Uterus (tissue), 4 donors: Measurements from ENCODE around the gene FLRT1. TPM values are rescaled to one million over a fixed set of nuclear protein-coding genes. Genes with fewer than 3 reads are reported as not detected.

Experiments
- DNase-seq, 2 donors: peaks; one replicate each; pipeline ENCODE4 v3.0.0-alpha.2; 2019 to 2020
- H3K27ac ChIP-seq, 2 donors: fragments of 200-600 bp; sonication (generic); 1 replicate in 1 of 2; 2 replicates in 1 of 2; pipeline ENCODE4 v1.5.1; 2016 to 2018
- H3K27me3 ChIP-seq, 2 donors: fragments of 200-600 bp; sonication (generic); one replicate each; pipeline ENCODE4 v1.5.1; 2018 to 2019; ENCODE audit warnings: control low read depth in 1 of 2
- H3K36me3 ChIP-seq, 2 donors: fragments of 200-600 bp; sonication (generic); one replicate each; pipeline ENCODE4 v1.5.1; 2019; ENCODE audit warnings: control low read depth in 1 of 2
- H3K4me1 ChIP-seq, 2 donors: fragments of 200-600 bp; sonication (generic); one replicate each; pipeline ENCODE4 v1.5.1; 2018 to 2019; ENCODE audit warnings: control low read depth in 1 of 2
- H3K4me3 ChIP-seq, 2 donors: fragments of 200-600 bp; sonication (generic); 1 replicate in 1 of 2; 2 replicates in 1 of 2; pipeline ENCODE4 v1.5.1; 2018 to 2019; ENCODE audit warnings: mild to moderate bottlenecking in 1 of 2
- H3K9me3 ChIP-seq, 2 donors: fragments of 200-600 bp; sonication (generic); one replicate each; pipeline ENCODE4 v1.5.1; 2019; ENCODE audit warnings: control low read depth in 1 of 2
- POLR2A ChIP-seq, 2 donors: fragments of 450-650 bp; IDR thresholded peaks; one replicate each; pipeline ENCODE4 v1.6.1; 2016; ENCODE audit warnings: antibody characterized with exemption in 2 of 2, mild to moderate bottlenecking in 1 of 2, moderate library complexity in 1 of 2
- intact Hi-C: fragments of 100-400 bp; cut with DNase I; formaldehyde crosslinking; loops from one replicate; pipeline ENCODE4 v1.15.1; 2023; ENCODE audit warnings: low total_unique reads
- total RNA-seq, 4 donors: library from RNA; depleted of rRNA in 3 of 4; stranded (reverse); fragments of >200 nt in 3 of 4; gene quantifications; one replicate each; pipeline versions ENCODE4 v1.1.0 to v1.2.4, GENCODE V29; 2014 to 2023
- TF ChIP-seq, protein P1 (sequence below), 4 experiments: fragments of 200-600 bp in 2 of 4; fragments of 450-650 bp in 2 of 4; sonication (generic) in 2 of 4; IDR thresholded peaks; one replicate each; pipeline ENCODE4 v1.5.1; 2016 to 2019; ENCODE audit warnings: antibody characterized with exemption in 4 of 4, mild to moderate bottlenecking in 2 of 4, moderate library complexity in 1 of 4
- donor health status: DM: yes; HTN: yes; CAD: no.

The FLRT1 gene
- total RNA-seq, 4 donors from 2014 or later = 0.26 to 7.3 (median 1.9) TPM; not detected in 1

DNA sequence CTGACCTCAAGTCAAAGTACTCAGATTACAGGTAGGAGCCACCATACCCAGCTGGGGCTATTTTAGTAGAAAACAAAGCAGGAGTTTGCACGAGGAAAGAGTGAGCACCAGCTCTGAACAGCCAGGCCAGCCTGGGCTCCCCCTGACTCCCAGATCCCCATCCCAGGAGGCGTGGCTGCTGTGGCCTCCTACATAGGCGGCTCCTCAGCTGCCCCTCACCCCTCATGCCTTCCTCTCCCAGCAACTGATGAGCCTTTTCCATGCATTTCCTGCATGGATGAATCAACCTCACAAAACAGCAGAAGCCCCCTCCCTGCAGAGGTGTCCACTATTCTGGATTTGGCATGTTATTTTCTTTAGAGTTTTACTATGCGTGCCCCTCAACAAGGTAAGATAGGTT lies 10.5 kb upstream of the FLRT1 start:
- Histone ChIP-seq H3K36me3 (no peaks in the 10 kb centered on the region), H3K4me3 (no peak overlapping the region), H3K9me3 (no peaks in the 10 kb centered on the region), H3K27ac (no peak overlapping the region), H3K4me1 (no peaks in the 10 kb centered on the region), H3K27me3 (no peaks in the 10 kb centered on the region)
- TF ChIP-seq, protein P1, sequence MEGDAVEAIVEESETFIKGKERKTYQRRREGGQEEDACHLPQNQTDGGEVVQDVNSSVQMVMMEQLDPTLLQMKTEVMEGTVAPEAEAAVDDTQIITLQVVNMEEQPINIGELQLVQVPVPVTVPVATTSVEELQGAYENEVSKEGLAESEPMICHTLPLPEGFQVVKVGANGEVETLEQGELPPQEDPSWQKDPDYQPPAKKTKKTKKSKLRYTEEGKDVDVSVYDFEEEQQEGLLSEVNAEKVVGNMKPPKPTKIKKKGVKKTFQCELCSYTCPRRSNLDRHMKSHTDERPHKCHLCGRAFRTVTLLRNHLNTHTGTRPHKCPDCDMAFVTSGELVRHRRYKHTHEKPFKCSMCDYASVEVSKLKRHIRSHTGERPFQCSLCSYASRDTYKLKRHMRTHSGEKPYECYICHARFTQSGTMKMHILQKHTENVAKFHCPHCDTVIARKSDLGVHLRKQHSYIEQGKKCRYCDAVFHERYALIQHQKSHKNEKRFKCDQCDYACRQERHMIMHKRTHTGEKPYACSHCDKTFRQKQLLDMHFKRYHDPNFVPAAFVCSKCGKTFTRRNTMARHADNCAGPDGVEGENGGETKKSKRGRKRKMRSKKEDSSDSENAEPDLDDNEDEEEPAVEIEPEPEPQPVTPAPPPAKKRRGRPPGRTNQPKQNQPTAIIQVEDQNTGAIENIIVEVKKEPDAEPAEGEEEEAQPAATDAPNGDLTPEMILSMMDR (IDR thresholded peaks at IDR 0.05) = no peak
- no peak for TF ChIP-seq POLR2A (IDR thresholded peaks at IDR 0.05)
- intact Hi-C loops = no loop called here
- no peak for DNase-seq

- DNase-seq = no peak
Observed at GRCh38 chr11:64026575-64027205, 9.0 kb upstream of the FLRT1 start.

GRCh38 chr11:64027651-64028397 lies 7.9 kb upstream of the FLRT1 start:
- H3K27me3 ChIP-seq = no peaks in the 10 kb centered on the region
- H3K36me3 ChIP-seq = no peaks in the 10 kb centered on the region
- no peaks in the 10 kb centered on the region for H3K9me3 ChIP-seq
- H3K4me1 ChIP-seq = no peaks in the 10 kb centered on the region
- intact Hi-C loops = no loop called here
- no peak for TF ChIP-seq POLR2A (IDR thresholded peaks at IDR 0.05)
- TF ChIP-seq, protein P1 (IDR thresholded peaks at IDR 0.05) = no peak
- H3K4me3 ChIP-seq = no peak overlapping the region
- DNase-seq = no peak
- H3K27ac ChIP-seq = no peak overlapping the region

More at GRCh38 chr11:64026575-64027205, 9.0 kb upstream of the FLRT1 start:
- no peaks in the 10 kb centered on the region for H3K9me3 ChIP-seq
- no peaks in the 10 kb centered on the region for H3K4me1 ChIP-seq
- intact Hi-C loops = no loop called here
- H3K36me3 ChIP-seq = no peaks in the 10 kb centered on the region
- H3K4me3 ChIP-seq = no peak overlapping the region
- TF ChIP-seq POLR2A (IDR thresholded peaks at IDR 0.05) = no peak
- TF ChIP-seq, protein P1 (IDR thresholded peaks at IDR 0.05) = no peak
- H3K27me3 ChIP-seq = no peaks in the 10 kb centered on the region
- no peak overlapping the region for H3K27ac ChIP-seq

- TF ChIP-seq, protein P1 (IDR thresholded peaks at IDR 0.05) = no peak
- no peak for TF ChIP-seq POLR2A (IDR thresholded peaks at IDR 0.05)
- DNase-seq = no peak
- no peaks in the 10 kb centered on the region for H3K9me3 ChIP-seq
- H3K36me3 ChIP-seq = no peaks in the 10 kb centered on the region
- H3K4me3 ChIP-seq = no peak overlapping the region
- H3K4me1 ChIP-seq = no peaks in the 10 kb centered on the region
- intact Hi-C loops = no loop called here
- H3K27me3 ChIP-seq = no peaks in the 10 kb centered on the region
- no peak overlapping the region for H3K27ac ChIP-seq
Observed at GRCh38 chr11:64028398-64029115, 7.2 kb upstream of the FLRT1 start.

GRCh38 chr11:64029773-64030172 lies 6.0 kb upstream of the FLRT1 start:
- H3K36me3 ChIP-seq = no peaks in the 10 kb centered on the region
- no peak overlapping the region for H3K27ac ChIP-seq
- H3K4me1 ChIP-seq = no peaks in the 10 kb centered on the region
- H3K9me3 ChIP-seq = no peaks in the 10 kb centered on the region
- no peak for DNase-seq
- TF ChIP-seq POLR2A (IDR thresholded peaks at IDR 0.05) = no peak
- TF ChIP-seq, protein P1 (IDR thresholded peaks at IDR 0.05) = no peak
- H3K4me3 ChIP-seq = no peak overlapping the region
- intact Hi-C loops = no loop called here
- no peaks in the 10 kb centered on the region for H3K27me3 ChIP-seq
